Measurements from ENCODE around the gene VPS16.
A peak's percentile ranks its signal among the peaks of the same experiment; 100 is the strongest.
"Not testable (repeated sequence)": the region's sequence is repeated elsewhere in the genome, so short reads cannot be mapped to it uniquely, and the experiment has no call there.

Gene VPS16

GRCh38 chr20:2820896-2821869, 19.4 kb upstream of the VPS16 start:
- no peak overlapping the region for H3K4me3 ChIP-seq (ENCODE audit: low read depth, low read length)
- in situ Hi-C loops (cut with HindIII; ENCODE audit: low sequenced_read_pairs), result no loop called here
- no peak for DNase-seq (ENCODE audit: low read depth)
- no peak for TF ChIP-seq CTCF (IDR thresholded peaks at IDR 0.05; ENCODE audit: low read depth, low read length, missing control alignments)

- peak; percentile 32 for DNase-seq (ENCODE audit: low read depth)
- TF ChIP-seq CTCF (IDR thresholded peaks at IDR 0.05; ENCODE audit: low read depth, low read length, missing control alignments), result no peak
- in situ Hi-C loops (cut with HindIII; ENCODE audit: low sequenced_read_pairs), result no loop called here
- no peak overlapping the region for H3K4me3 ChIP-seq (ENCODE audit: low read depth, low read length)
Measured at GRCh38 chr20:2822073-2822472, 18.5 kb upstream of the VPS16 start.

- no peak for DNase-seq (ENCODE audit: low read depth)
- TF ChIP-seq CTCF (IDR thresholded peaks at IDR 0.05; ENCODE audit: low read depth, low read length, missing control alignments), result no peak
- H3K4me3 ChIP-seq (ENCODE audit: low read depth, low read length), result no peak overlapping the region
- in situ Hi-C loops (cut with HindIII; ENCODE audit: low sequenced_read_pairs), result no loop called here
Measured at GRCh38 chr20:2825761-2826160, 14.8 kb upstream of the VPS16 start.

GRCh38 chr20:2826655-2827054, 13.9 kb upstream of the VPS16 start:
- no peak for DNase-seq (ENCODE audit: low read depth)
- TF ChIP-seq CTCF (IDR thresholded peaks at IDR 0.05; ENCODE audit: low read depth, low read length, missing control alignments), result no peak
- in situ Hi-C loops (cut with HindIII; ENCODE audit: low sequenced_read_pairs), result no loop called here
- H3K4me3 ChIP-seq (ENCODE audit: low read depth, low read length), result no peak overlapping the region

- in situ Hi-C loops (cut with HindIII; ENCODE audit: low sequenced_read_pairs), result no loop called here
- H3K4me3 ChIP-seq (ENCODE audit: low read depth, low read length), result no peak overlapping the region
- no peak for DNase-seq (ENCODE audit: low read depth)
- TF ChIP-seq CTCF (IDR thresholded peaks at IDR 0.05; ENCODE audit: low read depth, low read length, missing control alignments), result no peak
Measured at GRCh38 chr20:2829376-2829775, 11.2 kb upstream of the VPS16 start.

- in situ Hi-C loops (cut with HindIII; ENCODE audit: low sequenced_read_pairs); DNase-seq (ENCODE audit: low read depth); H3K4me3 ChIP-seq (ENCODE audit: low read depth, low read length): not testable (repeated sequence)
Measured at GRCh38 chr20:2831206-2831605, 9.3 kb upstream of the VPS16 start.

- in situ Hi-C loops (cut with HindIII; ENCODE audit: low sequenced_read_pairs), result no loop called here
- no peak for TF ChIP-seq CTCF (IDR thresholded peaks at IDR 0.05; ENCODE audit: low read depth, low read length, missing control alignments)
- DNase-seq (ENCODE audit: low read depth), result no peak
- no peak overlapping the region for H3K4me3 ChIP-seq (ENCODE audit: low read depth, low read length)
Measured at GRCh38 chr20:2833761-2834160, 6.8 kb upstream of the VPS16 start.

Measured in astrocyte of the cerebellum (primary cell).